NCI-H82 treated with DMSO at 0.1 percent for 48 hours (cell line): Measurements from ENCODE around the gene LZTFL1.

Experiments used
- DNase-seq: peaks from one replicate; lab custom pipeline; 2025; ENCODE audit not compliant: unreplicated experiment; lab: John Stamatoyannopoulos, UW

Gene LZTFL1, protein sequence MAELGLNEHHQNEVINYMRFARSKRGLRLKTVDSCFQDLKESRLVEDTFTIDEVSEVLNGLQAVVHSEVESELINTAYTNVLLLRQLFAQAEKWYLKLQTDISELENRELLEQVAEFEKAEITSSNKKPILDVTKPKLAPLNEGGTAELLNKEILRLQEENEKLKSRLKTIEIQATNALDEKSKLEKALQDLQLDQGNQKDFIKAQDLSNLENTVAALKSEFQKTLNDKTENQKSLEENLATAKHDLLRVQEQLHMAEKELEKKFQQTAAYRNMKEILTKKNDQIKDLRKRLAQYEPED

DNA sequence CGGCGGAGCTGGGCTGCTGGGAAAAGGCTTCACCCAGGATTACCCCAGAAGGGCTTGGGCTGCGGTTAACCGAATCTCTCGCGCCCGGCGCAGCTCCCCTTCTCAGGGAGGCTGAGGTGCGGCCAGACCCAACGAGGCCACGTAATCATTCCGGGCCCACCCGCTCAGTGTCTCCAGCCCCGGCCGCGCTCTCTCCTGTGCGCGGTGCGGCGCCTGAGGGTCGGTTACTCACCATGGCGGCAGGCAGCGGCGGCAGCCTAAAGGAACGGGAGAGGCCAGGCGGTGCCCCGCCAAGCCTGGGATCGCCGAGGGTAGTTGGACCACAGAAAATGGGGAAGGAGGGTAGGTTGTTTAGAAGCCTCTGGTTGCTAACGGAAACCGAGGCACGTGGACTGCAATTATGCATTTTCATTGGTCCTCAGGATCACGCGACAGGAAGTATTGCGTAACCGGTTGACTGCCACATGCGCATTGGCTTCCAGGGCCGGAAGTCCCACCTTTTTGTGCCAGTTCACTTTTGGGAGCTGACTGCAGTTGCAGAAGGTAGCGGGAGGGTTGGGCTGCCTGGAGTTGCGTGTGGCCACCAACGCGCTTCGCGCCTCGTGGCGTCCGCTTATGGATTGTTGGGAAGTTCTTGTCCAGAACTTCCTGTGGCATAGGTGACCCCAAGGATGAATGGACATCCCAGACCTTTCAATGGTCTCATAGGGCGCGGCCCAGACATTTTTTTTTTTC lies at the start of gene LZTFL1:
Gene LZTFL1, minus strand, starts transcription at position 363 of the 735 bp plus-strand sequence. Its CDS starts 128 bp downstream, at position 235.
- DNase-seq = peak; percentile 63

DNA sequence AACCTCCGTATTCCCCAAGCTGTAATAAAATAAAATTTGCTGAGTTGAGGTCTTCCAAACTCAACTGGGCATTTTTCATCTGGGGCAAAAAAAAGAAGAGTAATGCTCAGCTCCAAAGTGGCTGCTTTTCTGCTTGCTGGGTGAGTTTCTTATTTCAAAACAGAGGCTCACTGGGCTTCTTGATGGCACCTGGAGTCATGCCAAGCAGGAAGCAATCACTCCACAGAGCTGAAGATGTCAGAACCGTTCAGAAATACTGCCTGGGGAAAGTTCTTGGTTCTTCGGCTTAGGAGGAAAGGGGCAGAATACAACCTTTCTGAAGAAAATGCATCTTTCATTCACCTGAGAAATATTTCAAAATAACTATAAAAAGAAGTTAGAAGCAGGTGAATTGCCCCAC lies 48.5 kb upstream of the LZTFL1 start:
- no peak for DNase-seq

DNA sequence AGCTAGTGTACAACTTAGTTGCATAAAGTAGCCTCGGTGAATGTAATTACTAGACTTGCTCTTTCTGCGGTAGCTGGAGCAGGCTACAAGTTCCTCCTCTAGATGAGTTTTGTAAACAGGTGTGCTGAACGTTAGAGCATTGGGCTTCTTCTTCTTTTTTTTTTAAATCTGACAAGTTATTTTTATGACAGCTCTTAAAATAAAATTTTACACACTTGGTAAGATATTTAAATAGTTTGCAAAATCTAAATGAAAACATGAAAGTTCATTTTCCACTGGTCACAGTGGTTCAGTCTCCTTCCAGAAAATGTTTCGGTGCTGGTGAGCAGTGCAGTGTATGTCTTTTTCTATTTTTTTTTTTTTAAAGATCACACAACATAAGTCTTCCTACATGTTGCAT lies 47.4 kb upstream of the LZTFL1 start:
- DNase-seq = no peak

DNA sequence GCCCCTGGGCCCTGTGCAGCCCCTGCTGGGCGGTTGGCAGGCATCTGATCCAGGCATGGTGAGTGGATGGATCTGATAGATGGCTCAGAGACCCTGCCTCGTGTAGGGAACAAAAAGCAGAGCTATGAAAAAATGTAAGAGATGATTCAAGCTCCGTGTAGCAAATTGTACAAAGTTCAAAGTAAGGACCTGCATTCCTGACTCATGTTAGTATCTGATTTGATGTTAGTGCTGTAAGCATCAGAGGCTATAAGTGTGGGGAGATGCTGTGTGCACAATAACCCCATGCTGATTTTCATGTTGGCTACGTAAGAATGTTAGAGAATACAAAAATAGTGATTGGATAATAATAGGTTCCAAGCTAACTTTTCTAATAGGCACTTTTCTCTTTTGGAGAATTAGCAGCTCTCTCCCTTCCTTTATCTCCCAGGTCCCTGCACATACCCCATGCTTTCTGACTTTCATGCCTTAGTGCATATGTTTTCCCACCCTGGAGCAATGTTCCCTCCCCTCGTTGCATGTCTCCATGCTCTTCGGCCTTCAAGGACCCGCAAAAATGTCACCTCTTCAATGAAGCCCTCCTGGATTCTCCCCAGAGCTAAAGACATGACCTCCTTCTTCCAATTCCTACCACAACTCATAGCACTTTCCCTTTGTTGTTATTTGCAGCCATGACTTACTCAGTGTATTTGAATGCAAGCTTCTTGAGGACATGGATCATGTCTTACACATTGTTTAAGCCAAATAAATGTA lies 46.0 kb upstream of the LZTFL1 start:
- no peak for DNase-seq

DNA sequence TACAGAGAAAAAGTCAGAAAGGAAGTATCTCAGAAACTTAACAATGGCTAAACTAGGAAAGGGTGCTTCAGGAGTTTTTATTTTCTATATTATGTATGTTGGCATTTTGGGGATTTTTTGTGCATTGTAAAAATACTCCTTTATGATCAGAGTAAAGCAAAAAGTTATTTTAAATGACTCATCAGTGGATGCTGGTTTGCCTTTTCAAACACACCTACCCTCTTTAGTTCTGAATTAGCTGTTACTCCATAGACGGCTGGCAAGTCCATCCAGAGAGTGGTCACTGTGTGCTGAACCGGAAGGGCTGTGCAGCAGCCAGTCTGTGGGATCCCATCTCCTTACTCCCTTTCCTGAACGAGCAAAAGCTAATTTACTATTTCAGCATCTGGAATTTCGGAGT lies 45.4 kb upstream of the LZTFL1 start:
- DNase-seq = no peak

DNA sequence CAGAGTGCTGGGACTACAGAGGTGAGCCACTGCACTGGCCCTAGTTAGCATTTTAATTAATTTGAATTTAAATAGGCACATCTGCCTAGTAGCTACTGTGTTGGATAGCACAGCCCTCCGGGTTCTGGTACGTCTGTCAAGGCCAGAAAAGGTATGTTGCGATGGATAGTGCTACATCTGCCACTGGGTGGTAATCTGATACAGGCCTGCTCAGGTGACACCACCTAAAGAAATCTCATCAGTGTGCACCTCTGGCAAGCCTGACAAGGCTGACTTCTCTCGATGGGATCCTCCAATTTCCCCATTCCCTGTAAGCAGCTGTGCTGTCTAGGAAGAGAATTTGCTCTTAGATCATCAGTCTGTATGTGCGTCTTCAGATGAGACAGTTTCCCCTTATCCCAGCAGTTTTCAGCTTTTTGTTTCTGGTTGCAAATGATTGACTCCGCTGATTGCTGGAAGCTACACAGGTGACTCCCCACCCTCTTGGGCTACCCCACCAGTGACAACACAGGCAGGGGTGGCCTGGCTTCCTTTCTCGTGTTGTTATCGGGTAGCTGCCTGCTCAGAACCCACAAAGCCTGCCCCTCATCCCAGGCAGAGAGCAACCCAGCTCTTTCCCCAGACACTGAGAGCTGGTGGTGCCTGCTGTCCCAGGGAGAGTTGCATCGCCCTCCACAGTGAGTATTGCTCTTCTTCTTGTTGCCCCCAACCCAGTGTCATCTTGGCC lies 44.2 kb upstream of the LZTFL1 start, which contains the start of gene CCR9:
Gene CCR9, plus strand, starts transcription at position 565 of the 727 bp plus-strand sequence. CDS start 8,391 bp downstream, outside the sequence.
- no peak for DNase-seq

DNA sequence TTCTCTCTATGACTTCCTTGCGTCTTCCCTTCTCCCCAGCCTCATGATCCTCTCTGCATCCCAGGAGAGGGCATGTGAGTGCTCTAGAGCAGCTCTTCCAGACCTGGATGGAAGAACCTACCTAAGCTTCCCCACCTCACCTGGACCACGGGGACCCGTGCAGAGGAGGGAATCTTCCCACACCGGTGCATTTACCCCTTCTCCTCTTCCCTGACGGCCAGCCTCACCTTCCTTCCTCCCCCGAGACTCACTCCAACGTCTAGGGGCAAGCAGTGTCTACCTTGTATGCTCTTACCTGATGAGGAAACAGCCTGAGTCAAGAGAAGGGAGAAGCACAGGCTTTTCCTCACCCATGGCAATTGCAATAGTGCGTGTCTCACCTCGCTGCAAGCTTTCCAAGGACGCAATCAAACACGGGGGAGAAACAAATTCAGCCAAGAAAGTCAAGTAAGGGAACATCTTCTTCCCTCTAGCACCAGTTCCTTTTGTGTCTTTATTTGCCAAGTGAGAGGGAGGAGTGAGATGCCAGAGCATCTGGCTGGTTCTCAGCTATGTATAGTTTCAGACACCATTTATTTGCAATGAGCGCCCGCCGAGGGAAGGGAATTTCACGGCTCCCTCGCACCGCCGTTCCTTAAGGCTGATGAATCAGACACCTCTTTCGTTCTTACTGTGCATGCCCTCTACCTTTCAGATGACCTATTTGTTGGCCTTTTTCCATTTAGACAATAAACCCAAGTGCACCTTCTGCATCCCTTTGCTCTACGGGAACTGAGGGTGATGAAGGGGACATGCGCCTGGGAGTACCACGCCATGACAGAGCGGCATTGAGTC lies 42.7 kb upstream of the LZTFL1 start:
- DNase-seq = no peak

DNA sequence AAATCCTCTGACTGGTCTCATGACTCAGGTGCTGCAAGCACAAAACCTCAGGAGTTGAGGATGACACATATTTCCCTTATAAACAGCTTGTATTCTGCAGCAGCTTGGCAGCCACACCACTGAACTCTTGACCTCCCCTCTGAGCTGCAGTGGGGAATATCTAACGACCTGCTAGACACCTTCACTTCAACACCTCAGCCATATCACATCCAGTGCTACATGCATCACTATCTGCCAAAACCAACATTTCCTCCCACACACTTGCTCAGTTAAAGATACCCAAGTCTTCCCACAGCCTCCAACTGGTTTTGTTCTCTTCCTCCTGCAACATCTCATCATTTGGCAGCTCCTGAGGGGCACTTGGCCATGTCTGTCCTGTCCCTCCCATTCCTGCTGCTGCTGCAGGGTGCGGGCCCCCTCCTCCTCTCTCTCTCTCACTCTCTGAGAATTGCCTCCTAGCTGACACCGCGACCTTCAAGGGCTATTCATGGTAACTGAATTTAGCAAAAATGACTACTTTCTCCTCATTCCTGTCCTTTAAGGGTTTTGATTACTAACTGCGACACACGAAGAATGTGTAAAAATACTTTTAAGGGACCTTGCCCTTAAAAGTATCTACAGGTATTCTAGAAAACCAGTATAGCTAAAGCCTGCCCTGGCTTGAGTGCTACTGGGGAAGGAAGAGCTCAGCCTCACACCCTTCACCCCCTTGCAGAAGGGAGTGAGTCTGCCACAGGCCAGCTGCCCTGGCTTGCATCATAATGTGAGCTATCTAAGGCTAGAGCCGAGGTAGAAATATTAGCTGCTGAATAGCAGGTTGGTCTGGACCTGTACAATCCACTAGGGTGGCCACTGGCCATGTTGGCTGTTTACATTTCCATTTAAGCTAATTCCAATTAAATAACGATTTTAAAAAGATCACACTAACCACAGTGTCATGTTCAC lies 39.4 kb upstream of the LZTFL1 start:
- no peak for DNase-seq

DNA sequence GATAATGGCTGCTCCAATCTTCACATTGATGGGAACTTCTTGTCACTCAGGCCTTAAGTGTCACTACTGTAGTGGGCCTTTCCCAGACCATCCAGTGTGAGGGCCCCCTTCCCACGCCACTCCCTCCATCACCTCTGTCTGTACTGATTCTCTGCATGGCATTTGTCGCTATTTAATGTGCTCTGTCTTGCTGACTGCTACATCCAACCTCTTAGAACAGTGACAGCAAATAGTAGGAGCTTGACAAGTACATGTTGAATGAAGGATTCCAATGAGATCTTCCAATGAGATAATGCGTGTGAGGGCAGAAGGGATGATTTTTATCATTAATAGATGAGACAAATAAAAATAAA lies 38.8 kb upstream of the LZTFL1 start:
- DNase-seq = no peak

DNA sequence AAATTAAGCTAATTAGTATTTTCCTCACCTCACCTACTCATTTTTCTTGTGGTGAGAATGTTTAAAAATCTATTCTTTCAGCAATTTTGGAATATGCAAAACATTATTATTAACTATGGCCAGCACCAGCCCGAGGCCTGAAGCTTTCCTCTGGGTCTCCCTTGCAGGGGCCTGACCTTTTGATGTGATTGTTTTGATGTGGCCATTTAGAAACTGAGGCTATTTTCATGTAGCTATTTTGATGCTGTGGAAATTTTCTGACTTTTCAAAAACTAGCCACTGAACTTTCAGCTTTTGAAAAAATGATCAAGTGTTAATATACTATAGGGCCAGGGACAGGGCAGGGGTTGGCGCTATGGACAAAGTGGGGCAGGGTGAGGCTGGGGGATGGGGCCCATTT lies 36.2 kb upstream of the LZTFL1 start:
- no peak for DNase-seq

DNA sequence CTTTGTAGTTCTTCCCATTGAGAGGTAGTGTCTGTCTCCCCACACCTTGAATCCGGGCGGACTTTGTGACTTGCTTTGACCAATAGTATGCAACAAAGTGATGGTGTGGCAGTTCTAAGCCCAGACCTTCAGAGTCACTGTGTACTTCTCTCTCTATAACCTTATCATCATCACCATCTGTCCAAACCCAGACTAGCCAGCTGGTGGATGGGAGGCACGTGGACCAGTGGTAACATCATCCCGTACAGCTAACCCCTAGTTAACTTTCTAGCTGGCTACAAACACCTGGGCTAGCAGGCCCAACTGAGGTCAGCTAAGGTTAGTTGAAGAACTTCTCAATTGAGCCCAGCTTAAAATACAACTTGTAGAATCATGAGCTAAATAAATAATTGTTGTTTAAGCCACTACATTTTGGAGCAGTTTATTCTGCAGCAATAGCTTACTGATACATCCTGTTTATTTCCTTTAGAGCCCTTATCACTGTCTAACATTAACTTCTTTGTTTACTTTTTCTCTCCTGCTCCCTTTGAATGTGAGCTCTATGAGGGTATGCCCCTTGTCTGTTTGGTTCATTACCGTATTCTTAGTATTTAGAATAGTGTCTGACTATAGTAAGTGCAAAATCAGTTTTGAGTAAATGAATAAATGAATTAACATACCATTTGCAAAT lies 32.9 kb upstream of the LZTFL1 start:
- DNase-seq = no peak

DNA sequence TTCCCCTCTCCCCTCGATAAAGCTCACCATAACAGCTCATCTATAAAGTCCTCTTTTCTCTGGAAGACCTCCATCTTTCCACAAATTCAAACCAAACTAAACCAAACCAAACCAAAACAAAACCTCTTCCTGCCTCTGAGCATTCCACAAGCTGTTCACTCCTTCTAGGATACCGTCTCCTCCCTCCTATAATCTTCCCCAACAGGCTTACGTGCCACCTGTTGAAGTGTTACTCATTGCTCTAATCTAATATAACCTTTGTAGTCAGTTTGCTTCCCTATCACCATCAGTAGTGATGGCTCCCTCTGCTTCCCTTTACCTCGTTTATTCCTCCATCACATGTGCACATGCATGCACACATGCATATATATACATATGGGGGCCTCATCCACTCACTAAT lies 31.7 kb upstream of the LZTFL1 start:
- DNase-seq = no peak

DNA sequence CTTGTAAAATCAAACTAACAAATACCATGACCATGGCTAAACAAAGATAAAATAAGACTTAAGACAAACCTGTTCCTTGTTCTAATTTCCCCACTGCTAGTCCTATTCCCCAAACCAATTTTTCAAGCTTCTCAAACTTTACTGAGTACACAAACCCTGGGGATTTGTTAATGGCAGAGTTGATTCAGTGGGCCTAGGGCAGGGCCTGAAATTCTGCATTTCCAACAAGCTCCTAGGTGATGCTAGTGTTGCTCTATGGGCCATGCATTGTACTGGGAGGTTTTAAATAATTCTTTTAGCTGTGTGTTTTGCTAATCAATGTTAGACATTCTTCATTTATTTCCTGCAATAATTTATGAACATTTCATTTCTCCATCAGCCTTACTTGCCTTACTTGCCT lies 31.1 kb upstream of the LZTFL1 start:
- no peak for DNase-seq

DNA sequence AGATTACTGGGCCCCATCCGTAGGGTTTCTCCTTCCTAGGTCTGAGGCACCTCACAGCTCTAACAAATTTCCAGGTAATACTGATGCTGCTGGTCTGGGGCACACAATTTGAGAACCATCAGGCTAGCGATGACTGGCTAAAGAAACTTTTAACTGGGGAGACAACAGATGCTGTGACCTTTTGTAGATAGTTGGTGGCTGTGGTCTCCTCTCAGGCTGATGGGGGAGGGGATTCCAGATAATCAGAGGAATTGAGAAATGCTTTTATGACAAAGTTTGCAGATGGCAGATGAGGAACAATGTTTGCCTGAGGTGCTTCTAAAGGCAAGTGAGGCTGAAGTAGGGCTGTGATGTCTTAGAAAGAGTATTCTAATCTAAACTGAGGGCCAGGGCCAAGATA lies 30.6 kb upstream of the LZTFL1 start:
- no peak for DNase-seq

DNA sequence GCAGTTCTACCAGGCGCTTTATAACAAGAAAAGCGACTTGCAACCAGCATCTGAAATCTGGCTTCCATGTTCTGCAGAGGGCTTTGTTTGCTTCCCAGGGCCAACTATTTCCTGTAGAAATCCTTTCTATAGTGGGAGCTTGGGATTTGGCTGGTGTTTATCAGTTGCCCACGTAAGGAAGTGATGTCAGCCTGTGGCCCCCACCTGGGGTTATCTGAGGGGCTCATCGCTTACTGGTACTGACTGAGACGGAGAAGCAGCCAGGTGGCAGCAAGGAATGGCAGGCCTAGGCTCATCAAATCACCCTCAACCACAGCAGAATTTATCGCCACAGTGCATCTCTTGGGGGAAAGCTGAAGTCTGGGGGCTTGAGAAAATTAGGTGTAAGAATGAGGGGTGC lies 29.9 kb upstream of the LZTFL1 start:
- DNase-seq = no peak

DNA sequence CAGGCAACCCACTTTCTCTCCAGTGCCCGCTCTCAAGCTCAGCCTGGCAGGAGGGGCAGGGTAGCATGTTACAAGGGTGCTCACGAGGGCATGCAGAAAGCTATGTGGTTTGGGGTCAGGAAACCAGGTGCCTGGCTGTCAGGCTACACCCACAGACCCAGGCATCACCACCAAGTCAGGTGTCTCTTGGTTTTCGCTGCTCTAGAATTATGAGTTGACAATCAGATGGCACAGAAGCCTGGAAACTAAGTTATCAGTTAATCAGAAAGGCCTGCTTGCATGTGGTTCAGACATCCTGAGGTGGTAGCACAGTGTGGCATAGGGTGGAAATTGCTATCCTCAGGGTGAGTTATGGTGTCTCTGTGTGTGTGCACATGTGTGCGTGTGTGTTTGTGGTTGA lies 28.2 kb upstream of the LZTFL1 start:
- no peak for DNase-seq

DNA sequence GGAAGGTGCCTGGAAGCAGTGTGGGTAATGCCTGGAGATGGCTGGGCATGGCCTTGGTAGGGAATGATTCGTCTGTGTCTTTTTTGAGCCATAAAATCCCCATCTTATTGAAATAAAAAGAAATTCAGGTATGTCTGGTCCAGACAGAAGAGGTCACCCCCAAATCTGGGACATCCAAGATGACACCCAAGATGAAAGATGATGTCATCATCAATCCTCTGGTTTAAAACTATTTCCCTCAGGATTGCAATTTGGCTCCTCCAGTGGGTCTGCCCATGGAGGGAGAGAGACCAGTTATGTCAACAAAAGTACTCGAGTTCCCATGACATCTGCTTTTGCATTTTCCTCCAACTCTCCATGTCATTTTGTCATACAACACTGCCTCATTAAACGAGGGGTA lies 27.7 kb upstream of the LZTFL1 start:
- no peak for DNase-seq

DNA sequence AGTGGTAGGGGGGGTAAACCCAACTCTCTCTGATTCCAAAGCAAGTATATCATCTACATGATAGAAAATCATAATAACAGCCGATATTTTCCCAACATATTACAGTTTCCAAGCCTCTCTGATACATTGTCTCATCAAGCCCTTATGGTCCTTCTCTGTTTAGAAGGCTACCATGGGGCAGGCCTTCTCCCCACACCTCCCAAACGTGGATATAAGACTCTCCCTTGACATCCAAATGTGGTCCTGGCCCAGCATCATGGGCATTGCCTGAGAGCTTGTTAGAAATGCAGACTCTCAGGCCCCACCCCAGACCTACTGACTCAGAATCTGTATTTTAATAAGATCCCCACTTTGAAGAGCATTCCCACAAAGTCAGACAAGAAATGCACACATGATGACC lies 26.7 kb upstream of the LZTFL1 start:
- DNase-seq = no peak

DNA sequence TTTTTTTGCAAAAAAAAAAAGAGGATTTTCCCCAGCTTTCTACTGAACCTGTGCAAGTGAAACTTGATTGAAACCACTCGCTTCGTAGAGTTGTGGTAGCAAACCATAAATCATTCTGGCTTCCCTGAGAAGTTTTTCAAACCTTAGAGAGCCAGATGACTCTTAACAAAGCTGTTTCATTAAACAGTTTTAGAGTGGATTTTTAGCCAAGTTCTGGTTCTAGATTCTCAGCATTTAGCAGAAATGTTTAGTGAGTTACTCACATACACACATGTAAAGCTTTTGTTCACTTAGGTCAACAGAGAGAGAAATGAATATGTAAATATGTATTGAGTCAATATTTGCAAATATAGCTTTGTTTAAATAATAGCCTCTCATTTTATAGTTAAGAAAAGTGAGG lies 26.3 kb upstream of the LZTFL1 start:
- DNase-seq = no peak
